ENCODE measurements around the gene GPI. TPM values are rescaled to one million over a fixed set of nuclear protein-coding genes. Genes with fewer than 3 reads are reported as not detected.

GPI gene
- total and polyA plus RNA-seq, 9 of the 15 experiments (the other 6 are each of a cell fraction or from before 2014, with no cell fraction given), result 88.3 to 358 (median 122) TPM

DNA sequence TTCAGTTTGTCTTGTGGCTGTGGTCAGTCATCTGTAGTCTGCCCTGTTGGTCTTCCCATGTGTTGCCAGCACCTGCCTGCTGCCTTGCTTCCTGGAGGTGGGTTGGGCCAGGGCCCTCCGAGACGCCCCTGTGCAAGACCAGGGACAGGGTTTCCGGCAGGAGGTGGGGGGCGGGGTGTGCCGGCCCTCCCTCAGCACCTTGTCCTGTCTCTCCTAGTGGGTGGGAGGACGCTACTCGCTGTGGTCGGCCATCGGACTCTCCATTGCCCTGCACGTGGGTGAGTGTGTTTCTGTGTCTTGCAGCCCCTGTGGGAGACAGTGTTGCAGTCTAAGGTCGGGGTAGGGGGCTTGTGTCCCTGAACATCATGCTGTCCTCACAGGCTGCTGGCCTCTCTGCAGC, 28.0 kb downstream of the GPI start:
- BruUV-seq (replicated peaks), result no TSS peak
- no peak overlapping the region for H2AFZ ChIP-seq (ENCODE audit: low read depth, low read length)
- no peak overlapping the region for H3K27ac ChIP-seq (ENCODE audit: extremely low read depth, low read depth, low read length)
- intact Hi-C loops (cut with micrococcal nuclease) (no loop called here), in situ Hi-C loops (cut with MboI) (no loop called here)
- WGBS (ENCODE audit: insufficient coverage, low coverage, missing lambda C conversion rate), result 83% methylated on average over 6 of the region's 11 CpGs
- H3K36me3 ChIP-seq (ENCODE audit: control insufficient read depth, insufficient read depth, low read length), result peaks cover 98% of the 10 kb centered on the region
- FAIRE-seq (no peak), DNase-seq (ENCODE audit: extremely low read depth in 1 of 4, low spot score in 3 of 4) (peak in 1 of 4 experiments; percentile 23), ATAC-seq (no peak)
- CTCF ChIA-PET (ENCODE audit: low intra/inter-chr PET ratio), result no interaction called here
- TF ChIP-seq EWSR1 (IDR thresholded peaks at IDR 0.05; ENCODE audit: borderline replicate concordance, low read depth, partially characterized antibody) (no peak), CHD2 (IDR thresholded peaks at IDR 0.05; ENCODE audit: low read depth, low read length) (no peak), CBX2 (IDR thresholded peaks at IDR 0.05; ENCODE audit: insufficient read depth, low read length, poor library complexity, severe bottlenecking) (no peak), HLTF (IDR thresholded peaks at IDR 0.05) (no peak), U2AF2 (optimal IDR thresholded peaks at IDR 0.05; ENCODE audit: low read depth, low read length) (no peak), EP300 (IDR thresholded peaks at IDR 0.05; ENCODE audit: low read length) (no peak), SMARCA5 (IDR thresholded peaks at IDR 0.05) (no peak)
- H3K27me3 ChIP-seq (ENCODE audit: control insufficient read depth in 2 of 2, insufficient read depth in 2 of 2, low read length in 2 of 2), result no peaks in the 10 kb centered on the region
- H3K4me2 ChIP-seq (ENCODE audit: insufficient read depth, low read length), result no peak overlapping the region
- POLR2A ChIA-PET, result interaction anchor here (0.6 kb wide), 2 partner anchors 12 to 944 kb away, joined by 3 read pairs; no protein-coding TSS in a partner anchor
- peaks cover 15% of the 10 kb centered on the region for H3K79me2 ChIP-seq (ENCODE audit: control insufficient read depth, insufficient read depth, low read length)
- H3K9me3 ChIP-seq (replicated peaks; ENCODE audit: control insufficient read depth, insufficient read depth, low read depth, low read length), result peaks cover 26% of the 10 kb centered on the region
- no peaks in the 10 kb centered on the region; the same call in none of the 2 replicates for H4K20me1 ChIP-seq (replicated peaks; ENCODE audit: control insufficient read depth, insufficient read depth, low read length)
- H3K4me3 ChIP-seq, result no peak overlapping the region
- no peak overlapping the region for H3K9ac ChIP-seq (ENCODE audit: insufficient read depth in 1 of 2, low read depth in 2 of 2, low read length in 2 of 2)
- H3K9me1 ChIP-seq (ENCODE audit: control insufficient read depth, insufficient read depth, low read length), result peaks cover 3% of the 10 kb centered on the region
- no peaks in the 10 kb centered on the region for H3K4me1 ChIP-seq (replicated peaks in 1 of 2; ENCODE audit: control insufficient read depth in 2 of 2, insufficient read depth in 2 of 2, low read length in 2 of 2)

DNA sequence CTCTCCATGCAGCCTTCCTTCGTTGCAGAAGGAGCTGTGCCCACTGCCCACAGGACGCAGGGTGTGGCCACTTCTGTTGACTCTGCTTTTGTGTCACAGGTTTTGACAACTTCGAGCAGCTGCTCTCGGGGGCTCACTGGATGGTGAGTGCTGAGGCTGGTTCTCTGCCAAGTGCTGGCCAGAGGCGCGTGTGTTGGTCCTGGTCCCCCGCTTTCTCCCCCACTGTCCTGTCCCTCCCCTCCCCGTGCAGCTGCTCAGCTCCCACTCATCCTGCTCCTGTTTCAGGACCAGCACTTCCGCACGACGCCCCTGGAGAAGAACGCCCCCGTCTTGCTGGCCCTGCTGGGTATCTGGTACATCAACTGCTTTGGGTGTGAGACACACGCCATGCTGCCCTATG, 28.6 kb downstream of the GPI start:
- intact Hi-C loops (cut with micrococcal nuclease) (no loop called here), in situ Hi-C loops (cut with MboI) (no loop called here)
- no peak for TF ChIP-seq CBX1 (IDR thresholded peaks at IDR 0.05; ENCODE audit: low read depth)
- TF ChIP-seq, protein P1, sequence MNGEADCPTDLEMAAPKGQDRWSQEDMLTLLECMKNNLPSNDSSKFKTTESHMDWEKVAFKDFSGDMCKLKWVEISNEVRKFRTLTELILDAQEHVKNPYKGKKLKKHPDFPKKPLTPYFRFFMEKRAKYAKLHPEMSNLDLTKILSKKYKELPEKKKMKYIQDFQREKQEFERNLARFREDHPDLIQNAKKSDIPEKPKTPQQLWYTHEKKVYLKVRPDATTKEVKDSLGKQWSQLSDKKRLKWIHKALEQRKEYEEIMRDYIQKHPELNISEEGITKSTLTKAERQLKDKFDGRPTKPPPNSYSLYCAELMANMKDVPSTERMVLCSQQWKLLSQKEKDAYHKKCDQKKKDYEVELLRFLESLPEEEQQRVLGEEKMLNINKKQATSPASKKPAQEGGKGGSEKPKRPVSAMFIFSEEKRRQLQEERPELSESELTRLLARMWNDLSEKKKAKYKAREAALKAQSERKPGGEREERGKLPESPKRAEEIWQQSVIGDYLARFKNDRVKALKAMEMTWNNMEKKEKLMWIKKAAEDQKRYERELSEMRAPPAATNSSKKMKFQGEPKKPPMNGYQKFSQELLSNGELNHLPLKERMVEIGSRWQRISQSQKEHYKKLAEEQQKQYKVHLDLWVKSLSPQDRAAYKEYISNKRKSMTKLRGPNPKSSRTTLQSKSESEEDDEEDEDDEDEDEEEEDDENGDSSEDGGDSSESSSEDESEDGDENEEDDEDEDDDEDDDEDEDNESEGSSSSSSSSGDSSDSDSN (IDR thresholded peaks at IDR 0.05; ENCODE audit: borderline replicate concordance in 1 of 2, low read depth in 2 of 2, low read length in 2 of 2), result no peak
- no peak for TF ChIP-seq LEF1 (IDR thresholded peaks at IDR 0.05)
- TF ChIP-seq ZNF140 (CRISPR knock-in tag; IDR thresholded peaks at IDR 0.05), result no peak
- no peak for TF ChIP-seq TCFL5 (CRISPR knock-in tag; conservative IDR thresholded peaks at IDR 0.05)
- TF ChIP-seq, protein P2, sequence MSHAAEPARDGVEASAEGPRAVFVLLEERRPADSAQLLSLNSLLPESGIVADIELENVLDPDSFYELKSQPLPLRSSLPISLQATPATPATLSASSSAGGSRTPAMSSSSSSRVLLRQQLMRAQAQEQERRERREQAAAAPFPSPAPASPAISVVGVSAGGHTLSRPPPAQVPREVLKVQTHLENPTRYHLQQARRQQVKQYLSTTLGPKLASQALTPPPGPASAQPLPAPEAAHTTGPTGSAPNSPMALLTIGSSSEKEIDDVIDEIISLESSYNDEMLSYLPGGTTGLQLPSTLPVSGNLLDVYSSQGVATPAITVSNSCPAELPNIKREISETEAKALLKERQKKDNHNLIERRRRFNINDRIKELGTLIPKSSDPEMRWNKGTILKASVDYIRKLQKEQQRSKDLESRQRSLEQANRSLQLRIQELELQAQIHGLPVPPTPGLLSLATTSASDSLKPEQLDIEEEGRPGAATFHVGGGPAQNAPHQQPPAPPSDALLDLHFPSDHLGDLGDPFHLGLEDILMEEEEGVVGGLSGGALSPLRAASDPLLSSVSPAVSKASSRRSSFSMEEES (CRISPR knock-in tag; IDR thresholded peaks at IDR 0.05), result no peak
- no peak for TF ChIP-seq ZNF12 (CRISPR knock-in tag; IDR thresholded peaks at IDR 0.05)
- TF ChIP-seq KAT2B (IDR thresholded peaks at IDR 0.05; ENCODE audit: low read depth, low read length), result no peak

More for the DNA sequence above, 28.6 kb downstream of the GPI start:
- WGBS (ENCODE audit: insufficient coverage, low coverage, missing lambda C conversion rate), result 95% methylated on average over 8 of the region's 14 CpGs
- BruUV-seq (replicated peaks), result no TSS peak
- Histone ChIP-seq H3K27ac (ENCODE audit: extremely low read depth, low read depth, low read length) (no peak overlapping the region), H3K79me2 (ENCODE audit: control insufficient read depth, insufficient read depth, low read length) (peaks cover 15% of the 10 kb centered on the region), H3K4me2 (ENCODE audit: insufficient read depth, low read length) (no peak overlapping the region), H3K9me1 (ENCODE audit: control insufficient read depth, insufficient read depth, low read length) (peaks cover 3% of the 10 kb centered on the region), H3K9ac (ENCODE audit: insufficient read depth in 1 of 2, low read depth in 2 of 2, low read length in 2 of 2) (no peak overlapping the region), H2AFZ (ENCODE audit: low read depth, low read length) (no peak overlapping the region), H3K4me1 (replicated peaks in 1 of 2; ENCODE audit: control insufficient read depth in 2 of 2, insufficient read depth in 2 of 2, low read length in 2 of 2) (no peaks in the 10 kb centered on the region), H3K4me3 (no peak overlapping the region), H4K20me1 (replicated peaks; ENCODE audit: control insufficient read depth, insufficient read depth, low read length) (no peaks in the 10 kb centered on the region; the same call in none of the 2 replicates), H3K9me3 (replicated peaks; ENCODE audit: control insufficient read depth, insufficient read depth, low read depth, low read length) (peaks cover 26% of the 10 kb centered on the region), H3K27me3 (ENCODE audit: control insufficient read depth in 2 of 2, insufficient read depth in 2 of 2, low read length in 2 of 2) (no peaks in the 10 kb centered on the region), H3K36me3 (ENCODE audit: control insufficient read depth, insufficient read depth, low read length) (peaks cover 98% of the 10 kb centered on the region)
- ATAC-seq (no peak), FAIRE-seq (no peak), DNase-seq (ENCODE audit: extremely low read depth in 1 of 4, low spot score in 3 of 4) (no peak)
- ChIA-PET POLR2A (interaction anchor here (0.6 kb wide), 1 partner anchor 12 kb away, joined by 3 read pairs; no protein-coding TSS in a partner anchor), CTCF (ENCODE audit: low intra/inter-chr PET ratio) (no interaction called here)

All from K562 (cell line).